Measurements from ENCODE around the gene ARL15. TPM values are rescaled to one million over a fixed set of nuclear protein-coding genes. Genes with fewer than 3 reads are reported as not detected.

ARL15 gene
- total and polyA plus RNA-seq, 9 of the 15 experiments (the other 6 are each of a cell fraction or from before 2014, with no cell fraction given) = 18.5 to 80.4 (median 57.0) TPM

DNA sequence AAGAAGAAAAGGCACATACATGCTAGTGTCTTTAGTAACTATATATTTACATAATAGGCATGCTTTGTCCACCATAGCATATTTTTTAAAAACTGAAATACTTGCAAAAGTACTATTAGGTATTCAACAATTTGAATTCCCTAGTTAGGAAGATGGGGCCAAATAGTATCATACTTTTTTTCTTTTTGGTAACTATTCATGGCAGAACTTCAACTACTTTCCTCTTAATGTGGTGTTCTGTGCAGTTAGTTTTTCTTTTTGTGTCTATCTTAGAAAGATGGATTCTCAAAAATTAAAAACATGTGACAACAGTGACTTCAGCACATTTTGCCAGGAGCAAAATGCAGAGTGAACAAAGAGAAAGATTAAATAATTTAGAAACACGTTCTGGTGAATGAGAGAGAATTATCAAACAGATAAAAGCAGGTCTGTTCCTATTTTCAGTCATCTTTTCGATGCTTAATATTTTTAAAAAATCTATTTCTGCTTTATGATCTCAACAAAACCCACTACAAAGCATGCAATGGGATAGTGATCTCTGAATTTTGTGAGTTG, 341.1 kb downstream of the ARL15 start (continued):
- TF ChIP-seq STAG1 (CRISPR knock-in tag; IDR thresholded peaks at IDR 0.05; ENCODE audit: borderline replicate concordance) (no peak), POLR2B (IDR thresholded peaks at IDR 0.05; ENCODE audit: low read depth, partially characterized antibody) (no peak), SMARCB1 (IDR thresholded peaks at IDR 0.05; ENCODE audit: insufficient read length, low read depth) (no peak), MTA1 (IDR thresholded peaks at IDR 0.05; ENCODE audit: borderline replicate concordance) (no peak), IFI16 (CRISPR knock-in tag; IDR thresholded peaks at IDR 0.05) (no peak), SIX5 (IDR thresholded peaks at IDR 0.05; ENCODE audit: borderline replicate concordance in 1 of 2, insufficient read depth in 1 of 2, low read depth in 1 of 2, low read length in 2 of 2) (no peak), MTA2 (IDR thresholded peaks at IDR 0.05; ENCODE audit: low read depth) (no peak), ASH1L (IDR thresholded peaks at IDR 0.05; ENCODE audit: borderline replicate concordance, low read depth, partially characterized antibody) (no peak), CAMTA2 (CRISPR knock-in tag; conservative IDR thresholded peaks at IDR 0.05) (no peak), ZFP1 (CRISPR knock-in tag; IDR thresholded peaks at IDR 0.05) (no peak), ATF7 (IDR thresholded peaks at IDR 0.05) (no peak), ZNF23 (CRISPR knock-in tag; IDR thresholded peaks at IDR 0.05) (no peak)
- TF ChIP-seq, protein P1, sequence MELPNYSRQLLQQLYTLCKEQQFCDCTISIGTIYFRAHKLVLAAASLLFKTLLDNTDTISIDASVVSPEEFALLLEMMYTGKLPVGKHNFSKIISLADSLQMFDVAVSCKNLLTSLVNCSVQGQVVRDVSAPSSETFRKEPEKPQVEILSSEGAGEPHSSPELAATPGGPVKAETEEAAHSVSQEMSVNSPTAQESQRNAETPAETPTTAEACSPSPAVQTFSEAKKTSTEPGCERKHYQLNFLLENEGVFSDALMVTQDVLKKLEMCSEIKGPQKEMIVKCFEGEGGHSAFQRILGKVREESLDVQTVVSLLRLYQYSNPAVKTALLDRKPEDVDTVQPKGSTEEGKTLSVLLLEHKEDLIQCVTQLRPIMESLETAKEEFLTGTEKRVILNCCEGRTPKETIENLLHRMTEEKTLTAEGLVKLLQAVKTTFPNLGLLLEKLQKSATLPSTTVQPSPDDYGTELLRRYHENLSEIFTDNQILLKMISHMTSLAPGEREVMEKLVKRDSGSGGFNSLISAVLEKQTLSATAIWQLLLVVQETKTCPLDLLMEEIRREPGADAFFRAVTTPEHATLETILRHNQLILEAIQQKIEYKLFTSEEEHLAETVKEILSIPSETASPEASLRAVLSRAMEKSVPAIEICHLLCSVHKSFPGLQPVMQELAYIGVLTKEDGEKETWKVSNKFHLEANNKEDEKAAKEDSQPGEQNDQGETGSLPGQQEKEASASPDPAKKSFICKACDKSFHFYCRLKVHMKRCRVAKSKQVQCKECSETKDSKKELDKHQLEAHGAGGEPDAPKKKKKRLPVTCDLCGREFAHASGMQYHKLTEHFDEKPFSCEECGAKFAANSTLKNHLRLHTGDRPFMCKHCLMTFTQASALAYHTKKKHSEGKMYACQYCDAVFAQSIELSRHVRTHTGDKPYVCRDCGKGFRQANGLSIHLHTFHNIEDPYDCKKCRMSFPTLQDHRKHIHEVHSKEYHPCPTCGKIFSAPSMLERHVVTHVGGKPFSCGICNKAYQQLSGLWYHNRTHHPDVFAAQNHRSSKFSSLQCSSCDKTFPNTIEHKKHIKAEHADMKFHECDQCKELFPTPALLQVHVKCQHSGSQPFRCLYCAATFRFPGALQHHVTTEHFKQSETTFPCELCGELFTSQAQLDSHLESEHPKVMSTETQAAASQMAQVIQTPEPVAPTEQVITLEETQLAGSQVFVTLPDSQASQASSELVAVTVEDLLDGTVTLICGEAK (IDR thresholded peaks at IDR 0.05) = no peak
- TF ChIP-seq, protein P1 (CRISPR knock-in tag; IDR thresholded peaks at IDR 0.05) = no peak
- TF ChIP-seq, protein P2, sequence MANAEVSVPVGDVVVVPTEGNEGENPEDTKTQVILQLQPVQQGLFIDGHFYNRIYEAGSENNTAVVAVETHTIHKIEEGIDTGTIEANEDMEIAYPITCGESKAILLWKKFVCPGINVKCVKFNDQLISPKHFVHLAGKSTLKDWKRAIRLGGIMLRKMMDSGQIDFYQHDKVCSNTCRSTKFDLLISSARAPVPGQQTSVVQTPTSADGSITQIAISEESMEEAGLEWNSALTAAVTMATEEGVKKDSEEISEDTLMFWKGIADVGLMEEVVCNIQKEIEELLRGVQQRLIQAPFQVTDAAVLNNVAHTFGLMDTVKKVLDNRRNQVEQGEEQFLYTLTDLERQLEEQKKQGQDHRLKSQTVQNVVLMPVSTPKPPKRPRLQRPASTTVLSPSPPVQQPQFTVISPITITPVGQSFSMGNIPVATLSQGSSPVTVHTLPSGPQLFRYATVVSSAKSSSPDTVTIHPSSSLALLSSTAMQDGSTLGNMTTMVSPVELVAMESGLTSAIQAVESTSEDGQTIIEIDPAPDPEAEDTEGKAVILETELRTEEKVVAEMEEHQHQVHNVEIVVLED (CRISPR knock-in tag; IDR thresholded peaks at IDR 0.05) = no peak

All from K562 (cell line).